Tibial artery (tissue), 4 donors: ENCODE measurements around the gene CDH1.

Source experiments
- DNase-seq, 2 donors: peaks; one replicate each; pipeline ENCODE4 v3.0.0-alpha.2; 2019
- H3K27ac ChIP-seq, 2 donors: fragments of 200-600 bp; sonication (generic) in 1 of 2; 1 replicate in 1 of 2; 2 replicates in 1 of 2; pipeline ENCODE4 v1.5.1; 2018 to 2019; ENCODE audit warnings: mild to moderate bottlenecking in 1 of 2
- H3K27me3 ChIP-seq, 2 donors: fragments of 200-600 bp; sonication (generic) in 1 of 2; one replicate each; pipeline versions ENCODE4 v1.5.1 to v1.6.0; 2016 to 2019
- H3K36me3 ChIP-seq, 3 donors: fragments of 200-600 bp; sonication (generic) in 2 of 3; one replicate each; pipeline ENCODE4 v1.5.1; 2016 to 2019; ENCODE audit warnings: mild to moderate bottlenecking in 2 of 3
- H3K4me1 ChIP-seq, 4 donors: fragments of 200-600 bp; sonication (generic) in 2 of 4; 1 replicate in 3 of 4; 2 replicates in 1 of 4; pipeline ENCODE4 v1.5.1; 2016 to 2019
- H3K4me3 ChIP-seq, 2 donors: fragments of 200-600 bp; sonication (generic) in 1 of 2; 1 replicate in 1 of 2; 2 replicates in 1 of 2; pipeline ENCODE4 v1.5.1; 2018 to 2019; ENCODE audit warnings: mild to moderate bottlenecking in 2 of 2
- H3K9me3 ChIP-seq, 3 donors: fragments of 200-600 bp; sonication (generic) in 1 of 3; one replicate each; pipeline ENCODE4 v1.5.1; 2016 to 2019
- intact Hi-C: fragments of 100-400 bp; cut with DNase I; formaldehyde crosslinking; loops from one replicate; pipeline ENCODE4 v1.15.0; 2023; ENCODE audit warnings: low total_unique reads
- TF ChIP-seq, protein P1 (sequence below), 2 experiments: fragments of 200-600 bp in 1 of 2; fragments of 450-650 bp in 1 of 2; IDR thresholded peaks; one replicate each; pipeline ENCODE4 v1.5.1; 2017 to 2019; ENCODE audit warnings: antibody characterized with exemption in 2 of 2, mild to moderate bottlenecking in 1 of 2, moderate library complexity in 1 of 2

CDH1 gene

DNA sequence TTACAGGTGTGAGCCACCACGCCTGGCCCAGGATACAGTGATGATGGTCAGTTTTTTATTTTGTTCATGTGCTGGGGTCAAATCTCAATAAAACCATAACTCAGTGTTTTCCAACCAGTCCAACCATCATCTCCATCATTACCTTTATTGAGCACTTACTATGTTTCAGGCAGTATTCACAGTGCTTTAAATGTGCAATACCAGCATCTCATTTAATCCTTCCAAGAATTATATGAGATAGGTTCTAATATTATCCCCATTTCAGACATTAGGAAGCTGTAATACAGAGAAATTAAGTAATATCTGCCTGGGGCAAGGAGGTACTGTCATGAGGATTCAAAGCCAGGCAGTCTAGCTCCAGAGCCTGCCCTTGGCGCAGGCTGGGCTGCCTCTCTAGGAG is 69.3 kb downstream of the CDH1 start:
- Histone ChIP-seq H3K36me3 (peaks cover 0 to 17% (median 0%) of the 10 kb centered on the region in 3 donors), H3K4me3 (no peak overlapping the region), H3K4me1 (no peaks in the 10 kb centered on the region), H3K27me3 (peaks cover 0 to 2% of the 10 kb centered on the region in 2 donors), H3K9me3 (no peaks in the 10 kb centered on the region), H3K27ac (no peak overlapping the region)
- DNase-seq, result no peak
- intact Hi-C loops, result no loop called here
- TF ChIP-seq, protein P1, sequence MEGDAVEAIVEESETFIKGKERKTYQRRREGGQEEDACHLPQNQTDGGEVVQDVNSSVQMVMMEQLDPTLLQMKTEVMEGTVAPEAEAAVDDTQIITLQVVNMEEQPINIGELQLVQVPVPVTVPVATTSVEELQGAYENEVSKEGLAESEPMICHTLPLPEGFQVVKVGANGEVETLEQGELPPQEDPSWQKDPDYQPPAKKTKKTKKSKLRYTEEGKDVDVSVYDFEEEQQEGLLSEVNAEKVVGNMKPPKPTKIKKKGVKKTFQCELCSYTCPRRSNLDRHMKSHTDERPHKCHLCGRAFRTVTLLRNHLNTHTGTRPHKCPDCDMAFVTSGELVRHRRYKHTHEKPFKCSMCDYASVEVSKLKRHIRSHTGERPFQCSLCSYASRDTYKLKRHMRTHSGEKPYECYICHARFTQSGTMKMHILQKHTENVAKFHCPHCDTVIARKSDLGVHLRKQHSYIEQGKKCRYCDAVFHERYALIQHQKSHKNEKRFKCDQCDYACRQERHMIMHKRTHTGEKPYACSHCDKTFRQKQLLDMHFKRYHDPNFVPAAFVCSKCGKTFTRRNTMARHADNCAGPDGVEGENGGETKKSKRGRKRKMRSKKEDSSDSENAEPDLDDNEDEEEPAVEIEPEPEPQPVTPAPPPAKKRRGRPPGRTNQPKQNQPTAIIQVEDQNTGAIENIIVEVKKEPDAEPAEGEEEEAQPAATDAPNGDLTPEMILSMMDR (IDR thresholded peaks at IDR 0.05), result no peak

- TF ChIP-seq, protein P1 (IDR thresholded peaks at IDR 0.05), result no peak
- H3K4me1 ChIP-seq, result no peaks in the 10 kb centered on the region
- intact Hi-C loops, result no loop called here
- no peaks in the 10 kb centered on the region for H3K9me3 ChIP-seq
- H3K4me3 ChIP-seq, result no peak overlapping the region
- peaks cover 0 to 2% of the 10 kb centered on the region in 2 donors for H3K27me3 ChIP-seq
- no peak for DNase-seq
- H3K27ac ChIP-seq, result no peak overlapping the region
- H3K36me3 ChIP-seq, result peaks cover 0 to 19% (median 0%) of the 10 kb centered on the region in 3 donors
Measured at GRCh38 chr16:68806981-68807380, 69.9 kb downstream of the CDH1 start.

- no peak overlapping the region for H3K27ac ChIP-seq
- no peaks in the 10 kb centered on the region for H3K4me1 ChIP-seq
- H3K9me3 ChIP-seq, result no peaks in the 10 kb centered on the region
- H3K4me3 ChIP-seq, result no peak overlapping the region
- TF ChIP-seq, protein P1 (IDR thresholded peaks at IDR 0.05), result no peak
- H3K27me3 ChIP-seq, result peaks cover 0 to 2% of the 10 kb centered on the region in 2 donors
- no peak for DNase-seq
- intact Hi-C loops, result no loop called here
- peaks cover 0 to 52% (median 0%) of the 10 kb centered on the region in 3 donors for H3K36me3 ChIP-seq
Measured at GRCh38 chr16:68814516-68814915, 77.4 kb downstream of the CDH1 start.

- Histone ChIP-seq H3K36me3 (peaks cover 0 to 7% (median 0%) of the 10 kb centered on the region in 3 donors), H3K9me3 (no peaks in the 10 kb centered on the region), H3K27me3 (no peaks in the 10 kb centered on the region), H3K4me1 (peaks cover 0 to 11% (median 2%) of the 10 kb centered on the region in 4 donors), H3K4me3 (no peak overlapping the region), H3K27ac (peak overlapping the region in 1 of 2 donors; percentile 33)
- DNase-seq, result no peak
- intact Hi-C loops, result no loop called here
- TF ChIP-seq, protein P1 (IDR thresholded peaks at IDR 0.05), result no peak
Measured at GRCh38 chr16:68823401-68824135, 86.5 kb downstream of the CDH1 start.

DNA sequence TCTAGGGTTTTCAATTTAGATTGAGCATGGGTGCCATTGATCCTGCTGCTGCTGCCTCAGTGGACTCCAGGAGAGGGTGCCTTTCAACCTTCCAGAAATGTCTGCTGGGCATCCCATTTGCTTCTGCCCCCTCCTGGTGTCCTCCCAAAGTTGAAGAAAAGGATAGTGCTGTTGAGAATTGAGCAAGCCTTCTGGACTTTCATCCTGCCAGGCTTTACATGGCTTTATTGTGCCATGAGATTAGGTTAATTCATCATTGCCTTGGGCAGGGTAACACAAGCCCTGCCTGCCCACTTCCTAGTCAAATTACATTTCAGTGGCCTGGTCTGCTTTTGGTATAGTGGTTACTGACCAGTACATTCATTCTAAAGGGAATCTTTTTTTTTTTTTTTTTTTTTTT is 88.3 kb downstream of the CDH1 start:
- Histone ChIP-seq H3K4me3 (no peak overlapping the region), H3K27me3 (no peaks in the 10 kb centered on the region), H3K9me3 (no peaks in the 10 kb centered on the region), H3K27ac (no peak overlapping the region), H3K4me1 (peaks cover 0 to 11% (median 2%) of the 10 kb centered on the region in 4 donors), H3K36me3 (peaks cover 0 to 8% (median 0%) of the 10 kb centered on the region in 3 donors)
- intact Hi-C loops, result no loop called here
- TF ChIP-seq, protein P1 (IDR thresholded peaks at IDR 0.05), result no peak
- DNase-seq, result no peak
